PC-3 (cell line): Measurements from ENCODE around the gene RXFP3. TPM values are rescaled to one million over a fixed set of nuclear protein-coding genes. Genes with fewer than 3 reads are reported as not detected.

ENCODE experiments used
- ATAC-seq: fragments of 200-7000 bp; cut with Tn5 transposase; 2 replicates; pipeline ENCODE4 v1.9.1; 2020; ENCODE audit warnings: mild to moderate bottlenecking, moderate library complexity
- BruUV-seq: library from RNA; stranded (reverse); fragments of 400-500 nt; replicated peaks from 2 replicates; lab custom pipeline; 2021; lab: Mats Ljungman, UMichigan
- CTCF ChIA-PET: fragments of 300-600 bp; sonication (Branson Sonifier 250); formaldehyde crosslinking; loops from one replicate; lab custom pipeline; 2022; ENCODE audit warnings: antibody characterized with exemption; lab: Charles Lee
- POLR2A ChIA-PET: fragments of 300-600 bp; sonication (Branson Sonifier 250); formaldehyde crosslinking; loops from one replicate; lab custom pipeline; 2022; ENCODE audit warnings: antibody characterized with exemption; ENCODE audit not compliant: unreplicated experiment; lab: Charles Lee
- DNase-seq: peaks from one replicate; pipeline ENCODE4 v3.0.0-alpha.2; 2015
- H2AFZ ChIP-seq: fragments of 300-600 bp; sonication (generic); 2 replicates; pipeline ENCODE4 v1.6.0; 2016; ENCODE audit warnings: antibody characterized with exemption, low read length
- H3F3A ChIP-seq: fragments of 300-600 bp; sonication (generic); one replicate; pipeline ENCODE4 v1.6.0; 2017; ENCODE audit warnings: antibody characterized with exemption, low read length, control low read depth, mild to moderate bottlenecking; ENCODE audit not compliant: unreplicated experiment
- H3K27ac ChIP-seq: fragments of 300-600 bp; sonication (generic); 2 replicates; pipeline ENCODE4 v1.5.1; 2016; ENCODE audit warnings: mild to moderate bottlenecking, low read length
- H3K27me3 ChIP-seq: fragments of 300-600 bp; sonication (generic); 2 replicates; pipeline ENCODE4 v1.6.1; 2016; ENCODE audit warnings: low read length, mixed read lengths
- H3K36me3 ChIP-seq: fragments of 300-600 bp; sonication (generic); 2 replicates; pipeline ENCODE4 v1.6.1; 2016; ENCODE audit warnings: low read depth, mixed run types, low read length, mixed read lengths
- H3K4me1 ChIP-seq: fragments of 300-600 bp; sonication (generic); 2 replicates; pipeline ENCODE4 v1.5.1; 2016; ENCODE audit warnings: low read length; ENCODE audit not compliant: insufficient read depth
- H3K4me2 ChIP-seq: fragments of 300-600 bp; sonication (generic); 2 replicates; pipeline ENCODE4 v1.6.0; 2016; ENCODE audit warnings: low read length
- H3K4me3 ChIP-seq: fragments of 300-600 bp; sonication (generic); 2 replicates; pipeline ENCODE4 v1.5.1; 2016; ENCODE audit warnings: mild to moderate bottlenecking, low read length, mixed read lengths
- H3K79me2 ChIP-seq: fragments of 300-600 bp; sonication (generic); 2 replicates; pipeline ENCODE4 v1.6.1; 2017; ENCODE audit warnings: low read length, mixed read lengths
- H3K9ac ChIP-seq: fragments of 300-600 bp; sonication (generic); 2 replicates; pipeline ENCODE4 v1.6.0; 2016; ENCODE audit warnings: mild to moderate bottlenecking, low read length
- H3K9me2 ChIP-seq: fragments of 300-600 bp; sonication (generic); replicated peaks from 2 replicates; pipeline ENCODE4 v1.6.1; 2016; ENCODE audit warnings: mixed run types, low read length, mixed read lengths
- H3K9me3 ChIP-seq: fragments of 300-600 bp; sonication (generic); 2 replicates; pipeline ENCODE4 v1.6.1; 2016; ENCODE audit warnings: low read length, mixed read lengths
- H4K20me1 ChIP-seq: fragments of 300-600 bp; sonication (generic); 2 replicates; pipeline ENCODE4 v1.6.1; 2016; ENCODE audit warnings: low read length, mixed read lengths
- EZH2 ChIP-seq: fragments of 300-600 bp; sonication (generic); IDR thresholded peaks from one replicate; pipeline ENCODE4 v1.6.1; 2017; ENCODE audit warnings: antibody characterized with exemption, mild to moderate bottlenecking, low read length; ENCODE audit not compliant: unreplicated experiment
- EZH2phosphoT487 ChIP-seq: fragments of 300-600 bp; sonication (generic); IDR thresholded peaks from 2 replicates; pipeline ENCODE4 v1.6.1; 2018; ENCODE audit warnings: mild to moderate bottlenecking, antibody characterized with exemption, low read length, borderline replicate concordance
- intact Hi-C: fragments of 100-400 bp; cut with micrococcal nuclease; formaldehyde crosslinking; loops from 2 replicates; pipeline ENCODE4 v1.9.0; 2023
- total RNA-seq: library from RNA; depleted of rRNA; stranded (reverse); fragments of >200 nt; gene quantifications from 2 replicates; pipeline ENCODE4 v1.2.3, GENCODE V29; 2014
- TF ChIP-seq, protein P1 (sequence below): fragments of 300-600 bp; sonication (generic); conservative IDR thresholded peaks from 2 replicates; pipeline ENCODE4 v1.5.1; 2017; ENCODE audit warnings: antibody characterized with exemption, low read depth, mild to moderate bottlenecking, low read length

Gene RXFP3
- total RNA-seq, 1 experiment from 2014 or later = not detected

DNA sequence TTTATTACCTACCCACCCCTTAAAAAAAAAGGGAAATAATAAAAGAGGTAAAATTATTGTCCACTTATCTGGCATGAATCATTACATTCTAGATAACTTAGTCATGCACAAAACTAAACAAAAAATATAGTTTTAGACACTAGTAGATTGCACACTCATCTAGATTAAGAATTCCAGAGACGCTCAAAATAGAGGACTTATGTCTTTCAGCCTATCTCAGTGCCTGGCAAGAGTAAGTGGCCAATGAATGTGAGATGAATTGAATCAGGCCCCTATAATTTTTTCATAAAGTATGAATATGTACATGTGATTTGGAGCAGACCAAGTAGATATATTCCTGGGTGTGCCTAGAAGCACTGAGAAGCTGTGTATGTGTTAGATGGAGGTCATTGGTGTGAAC, 2.0 kb upstream of the RXFP3 start:
- POLR2A ChIA-PET = no interaction called here

DNA sequence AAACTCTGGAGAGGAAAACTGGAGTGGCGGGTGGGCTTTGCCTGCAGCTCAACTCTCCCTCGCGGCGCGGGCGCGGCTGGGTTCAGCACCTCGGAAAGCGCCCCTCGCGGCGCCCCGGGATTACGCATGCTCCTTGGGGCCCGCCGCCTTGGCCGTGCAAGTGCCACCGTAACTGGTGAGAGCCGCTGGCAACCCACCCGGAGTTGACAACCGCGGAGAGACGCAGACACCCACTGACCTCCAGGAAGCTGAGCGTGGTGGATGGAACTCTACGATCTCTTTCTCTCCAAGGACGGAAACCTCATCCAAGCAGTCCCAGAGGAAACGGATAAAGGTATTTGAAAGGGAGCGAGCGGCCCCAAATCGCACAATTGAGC, 194 bp upstream of the RXFP3 start:
- Histone ChIP-seq H3K9me3 (no peaks in the 10 kb centered on the region), H3K9ac (no peak overlapping the region), H3F3A (no peaks in the 10 kb centered on the region), H3K36me3 (no peaks in the 10 kb centered on the region), H3K4me1 (peaks cover 14% of the 10 kb centered on the region), H3K27me3 (no peaks in the 10 kb centered on the region), H4K20me1 (no peaks in the 10 kb centered on the region), H3K9me2 (no peaks in the 10 kb centered on the region), H2AFZ (no peak overlapping the region), H3K4me3 (no peak overlapping the region), H3K27ac (no peak overlapping the region), H3K4me2 (peak overlapping the region; percentile 44), H3K79me2 (no peaks in the 10 kb centered on the region)
- DNase-seq = peak; percentile 46
- no TSS peak for BruUV-seq
- intact Hi-C loops = no loop called here
- TF ChIP-seq EZH2 (no peak), EZH2phosphoT487 (no peak)
- TF ChIP-seq, protein P1, sequence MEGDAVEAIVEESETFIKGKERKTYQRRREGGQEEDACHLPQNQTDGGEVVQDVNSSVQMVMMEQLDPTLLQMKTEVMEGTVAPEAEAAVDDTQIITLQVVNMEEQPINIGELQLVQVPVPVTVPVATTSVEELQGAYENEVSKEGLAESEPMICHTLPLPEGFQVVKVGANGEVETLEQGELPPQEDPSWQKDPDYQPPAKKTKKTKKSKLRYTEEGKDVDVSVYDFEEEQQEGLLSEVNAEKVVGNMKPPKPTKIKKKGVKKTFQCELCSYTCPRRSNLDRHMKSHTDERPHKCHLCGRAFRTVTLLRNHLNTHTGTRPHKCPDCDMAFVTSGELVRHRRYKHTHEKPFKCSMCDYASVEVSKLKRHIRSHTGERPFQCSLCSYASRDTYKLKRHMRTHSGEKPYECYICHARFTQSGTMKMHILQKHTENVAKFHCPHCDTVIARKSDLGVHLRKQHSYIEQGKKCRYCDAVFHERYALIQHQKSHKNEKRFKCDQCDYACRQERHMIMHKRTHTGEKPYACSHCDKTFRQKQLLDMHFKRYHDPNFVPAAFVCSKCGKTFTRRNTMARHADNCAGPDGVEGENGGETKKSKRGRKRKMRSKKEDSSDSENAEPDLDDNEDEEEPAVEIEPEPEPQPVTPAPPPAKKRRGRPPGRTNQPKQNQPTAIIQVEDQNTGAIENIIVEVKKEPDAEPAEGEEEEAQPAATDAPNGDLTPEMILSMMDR = no peak
- POLR2A ChIA-PET = interaction anchor here (0.6 kb wide), 1 partner anchor 496 kb away, joined by 4 read pairs; no protein-coding TSS in a partner anchor
- ATAC-seq = peak; percentile 37; the same call in 1 of the 2 replicates
- CTCF ChIA-PET = interaction anchor here (0.7 to 1.9 kb wide), 2 partner anchors 303 to 466 kb away, joined by 4 to 12 read pairs; no protein-coding TSS in a partner anchor

More for the DNA sequence above, 2.0 kb upstream of the RXFP3 start:
- H4K20me1 ChIP-seq = no peaks in the 10 kb centered on the region
- H3K4me1 ChIP-seq = peaks cover 14% of the 10 kb centered on the region
- H3K36me3 ChIP-seq = no peaks in the 10 kb centered on the region
- H3K4me2 ChIP-seq = peak overlapping the region; percentile 17
- H3K27ac ChIP-seq = 0 out of 2 replicates have a peak overlapping the region, but pooled peaks have one; percentile 2
- no TSS peak for BruUV-seq
- no peaks in the 10 kb centered on the region for H3K9me3 ChIP-seq
- peak; percentile 87 for ATAC-seq
- no peaks in the 10 kb centered on the region for H3K79me2 ChIP-seq
- H3K9ac ChIP-seq = no peak overlapping the region
- H2AFZ ChIP-seq = no peak overlapping the region
- TF ChIP-seq EZH2 = no peak
- TF ChIP-seq, protein P1 = no peak
- no peak for TF ChIP-seq EZH2phosphoT487
- DNase-seq = peak; percentile 82
- no peaks in the 10 kb centered on the region for H3F3A ChIP-seq
- H3K4me3 ChIP-seq = no peak overlapping the region
- H3K9me2 ChIP-seq = no peaks in the 10 kb centered on the region
- intact Hi-C loops = loop anchor here (1.0 kb wide), 3 partner anchors 346 to 498 kb away; no protein-coding TSS in a partner anchor
- no peaks in the 10 kb centered on the region for H3K27me3 ChIP-seq
- CTCF ChIA-PET = interaction anchor here (0.9 to 1.9 kb wide), 3 partner anchors 36 to 464 kb away, joined by 3 to 12 read pairs (median 4); no protein-coding TSS in a partner anchor

DNA sequence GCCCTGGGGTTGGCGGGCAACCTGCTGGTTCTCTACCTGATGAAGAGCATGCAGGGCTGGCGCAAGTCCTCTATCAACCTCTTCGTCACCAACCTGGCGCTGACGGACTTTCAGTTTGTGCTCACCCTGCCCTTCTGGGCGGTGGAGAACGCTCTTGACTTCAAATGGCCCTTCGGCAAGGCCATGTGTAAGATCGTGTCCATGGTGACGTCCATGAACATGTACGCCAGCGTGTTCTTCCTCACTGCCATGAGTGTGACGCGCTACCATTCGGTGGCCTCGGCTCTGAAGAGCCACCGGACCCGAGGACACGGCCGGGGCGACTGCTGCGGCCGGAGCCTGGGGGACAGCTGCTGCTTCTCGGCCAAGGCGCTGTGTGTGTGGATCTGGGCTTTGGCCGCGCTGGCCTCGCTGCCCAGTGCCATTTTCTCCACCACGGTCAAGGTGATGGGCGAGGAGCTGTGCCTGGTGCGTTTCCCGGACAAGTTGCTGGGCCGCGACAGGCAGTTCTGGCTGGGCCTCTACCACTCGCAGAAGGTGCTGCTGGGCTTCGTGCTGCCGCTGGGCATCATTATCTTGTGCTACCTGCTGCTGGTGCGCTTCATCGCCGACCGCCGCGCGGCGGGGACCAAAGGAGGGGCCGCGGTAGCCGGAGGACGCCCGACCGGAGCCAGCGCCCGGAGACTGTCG, 976 bp downstream of the RXFP3 start:
- no peak for DNase-seq
- TF ChIP-seq EZH2 (no peak), EZH2phosphoT487 (no peak)
- TF ChIP-seq, protein P1 = no peak
- Histone ChIP-seq H3K79me2 (no peaks in the 10 kb centered on the region), H3K4me1 (peaks cover 14% of the 10 kb centered on the region), H3F3A (no peaks in the 10 kb centered on the region), H2AFZ (no peak overlapping the region), H3K9me3 (no peaks in the 10 kb centered on the region), H4K20me1 (no peaks in the 10 kb centered on the region), H3K36me3 (no peaks in the 10 kb centered on the region), H3K27ac (no peak overlapping the region), H3K9me2 (no peaks in the 10 kb centered on the region), H3K27me3 (no peaks in the 10 kb centered on the region), H3K9ac (no peak overlapping the region), H3K4me2 (no peak overlapping the region), H3K4me3 (no peak overlapping the region)
- no peak for ATAC-seq
- CTCF ChIA-PET = no interaction called here
- POLR2A ChIA-PET = no interaction called here
- no TSS peak for BruUV-seq
- intact Hi-C loops = no loop called here
